Measurements from ENCODE around the gene BEX5.
"Not testable (repeated sequence)": the region's sequence is repeated elsewhere in the genome, so short reads cannot be mapped to it uniquely, and the experiment has no call there.

Gene BEX5

DNA sequence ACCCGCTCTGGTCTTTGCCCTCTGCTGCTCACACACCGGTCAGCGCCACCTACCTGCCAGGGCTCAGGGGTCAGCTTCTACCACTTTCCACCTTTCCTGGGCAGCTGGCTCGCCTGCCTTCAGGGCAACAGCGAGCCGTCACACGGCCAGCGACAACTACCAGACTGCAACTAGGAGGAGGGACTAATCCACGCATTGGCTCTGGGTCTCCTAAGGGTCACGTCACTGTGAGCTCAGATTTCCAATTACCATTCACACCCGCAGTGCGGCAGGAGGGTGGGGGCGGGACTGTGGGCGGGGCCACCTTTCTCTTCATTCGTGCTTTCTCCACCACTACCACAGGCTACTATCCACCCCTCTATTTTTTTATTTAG lies at the start of gene BEX5:
TSS of gene BEX5 (minus strand) at position 172 of the 374 bp plus-strand sequence. CDS start 1,712 bp downstream, outside the sequence.
- no peak for DNase-seq (ENCODE audit: low spot score)

DNA sequence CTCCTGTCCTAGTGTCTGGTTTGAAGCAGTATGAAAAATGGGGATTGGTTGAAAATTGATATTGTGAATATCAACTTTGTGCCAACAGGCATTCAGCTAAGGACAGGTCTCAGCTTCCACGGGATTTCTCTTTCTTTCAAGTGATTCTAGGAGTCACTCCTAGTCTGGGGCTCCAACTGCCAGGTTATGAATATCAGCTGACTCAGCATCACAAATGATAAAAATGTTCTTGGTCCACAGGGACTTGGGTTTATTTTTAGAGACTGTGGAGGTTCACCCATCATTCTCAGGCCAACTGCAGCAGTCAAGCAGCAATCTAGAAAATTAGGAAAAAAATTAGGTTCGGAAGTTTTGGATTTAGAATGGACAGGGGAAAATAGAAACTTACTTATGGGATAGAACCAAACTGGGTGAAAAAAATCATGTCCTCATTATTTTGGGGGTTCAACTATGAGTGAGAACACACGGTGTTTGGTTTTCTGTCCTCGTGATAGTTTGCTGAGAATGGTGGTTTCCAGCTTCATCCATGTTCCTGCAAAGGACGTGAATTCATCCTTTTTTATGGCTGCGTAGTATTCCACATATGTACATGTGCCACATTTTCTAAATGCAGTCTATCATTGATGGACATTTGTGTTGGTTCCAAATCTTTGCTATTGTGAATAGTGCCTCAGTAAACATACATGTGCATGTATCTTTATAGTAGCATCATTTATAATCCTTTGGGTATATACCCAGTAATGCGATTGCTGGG lies 30.4 kb upstream of the BEX5 start:
- no peak for DNase-seq (ENCODE audit: low spot score)

- no peak for DNase-seq (ENCODE audit: low spot score)
These were observed 624 bp downstream of the BEX5 start for GRCh38 chrX:102154900-102155805.

- no peak for DNase-seq (ENCODE audit: low spot score)
These were observed 1.4 kb downstream of the BEX5 start for GRCh38 chrX:102154218-102154860.

GRCh38 chrX:102142274-102142673 lies 13.5 kb downstream of the BEX5 start, which contains the start of gene TCEAL6:
TSS of gene TCEAL6 (minus strand) at chrX:102142481.
- DNase-seq (ENCODE audit: low spot score), result not testable (repeated sequence)

DNA sequence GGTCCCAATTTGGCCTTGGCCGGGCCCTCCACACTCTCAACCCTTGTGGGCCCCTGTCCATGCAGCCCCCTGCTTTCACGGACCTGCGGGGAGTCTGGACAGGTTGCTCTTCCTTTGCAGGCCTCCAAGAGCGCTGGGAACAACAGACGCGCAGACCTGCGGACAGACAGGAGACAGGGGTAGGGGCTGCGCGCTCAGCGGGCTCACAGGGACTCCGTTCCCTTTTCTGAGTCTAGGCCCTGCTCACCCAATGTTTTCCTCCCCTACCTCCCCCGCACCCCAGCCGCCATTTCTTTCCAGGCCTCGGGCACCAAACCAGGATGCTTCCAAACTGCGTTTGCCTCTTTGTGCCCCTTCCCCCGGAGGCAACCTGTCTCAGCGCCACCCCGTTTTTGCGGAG lies 14.1 kb downstream of the BEX5 start:
- DNase-seq (ENCODE audit: low spot score), result not testable (repeated sequence)

DNA sequence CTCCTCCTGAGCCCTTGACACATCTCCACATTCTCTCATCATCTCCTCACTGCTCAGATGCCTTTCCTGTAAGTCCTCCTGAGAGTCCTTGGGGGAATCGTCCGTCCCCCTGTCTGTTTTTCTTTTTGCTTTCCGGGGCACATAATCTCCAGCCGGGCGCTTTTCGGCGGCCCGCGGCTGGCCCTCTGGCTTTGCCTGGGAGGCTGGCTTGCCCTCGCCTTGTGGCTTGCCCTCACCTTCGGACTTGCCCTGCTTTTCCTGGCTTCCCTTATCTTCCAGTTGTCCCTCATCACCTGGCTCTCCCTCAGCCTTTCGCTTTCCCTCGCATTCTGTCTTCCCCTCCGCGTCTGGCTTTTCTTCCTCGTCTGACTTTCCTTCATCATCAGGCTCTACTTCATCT lies 14.9 kb downstream of the BEX5 start:
- DNase-seq (ENCODE audit: low spot score), result not testable (repeated sequence)

- DNase-seq (ENCODE audit: low spot score), result no peak
These were observed 17.7 kb downstream of the BEX5 start for GRCh38 chrX:102138064-102138463.

- no peak for DNase-seq (ENCODE audit: low spot score)
These were observed 26.3 kb downstream of the BEX5 start for GRCh38 chrX:102129473-102129872.

- no peak for DNase-seq (ENCODE audit: low spot score)
These were observed 28.9 kb downstream of the BEX5 start for GRCh38 chrX:102126863-102127262.

GRCh38 chrX:102126080-102126818 lies 29.5 kb downstream of the BEX5 start:
- not testable (repeated sequence) for DNase-seq (ENCODE audit: low spot score)

DNA sequence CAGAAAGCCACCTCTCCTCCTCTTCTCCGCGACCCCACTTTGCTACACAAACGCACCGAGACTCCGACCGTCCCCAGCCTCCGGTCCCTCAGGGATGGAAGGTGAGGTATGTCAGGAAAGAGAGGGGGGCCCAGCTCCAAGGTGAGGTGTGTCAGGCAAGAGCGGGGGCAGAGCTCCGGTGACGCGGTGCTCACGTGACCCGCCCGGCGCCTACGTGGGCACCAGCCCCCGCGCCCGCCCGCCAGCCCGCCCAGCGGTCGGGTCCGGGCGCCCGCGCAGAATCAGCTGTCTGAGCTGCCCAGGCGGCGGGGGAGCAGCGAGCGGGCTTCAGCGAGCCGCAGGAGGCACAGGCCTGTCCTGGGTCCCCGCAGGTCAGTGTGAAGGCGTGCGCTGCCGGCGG lies 30.3 kb downstream of the BEX5 start, which contains the start of gene TCEAL2:
TSS of gene TCEAL2 (plus strand) at position 244 of the 400 bp plus-strand sequence. CDS start 1,152 bp downstream, outside the sequence.
- not testable (repeated sequence) for DNase-seq (ENCODE audit: low spot score)

GRCh38 chrX:102125014-102125413 lies 30.8 kb downstream of the BEX5 start:
- not testable (repeated sequence) for DNase-seq (ENCODE audit: low spot score)

GRCh38 chrX:102115748-102116147 lies 40.0 kb downstream of the BEX5 start:
- no peak for DNase-seq (ENCODE audit: low spot score)

DNA sequence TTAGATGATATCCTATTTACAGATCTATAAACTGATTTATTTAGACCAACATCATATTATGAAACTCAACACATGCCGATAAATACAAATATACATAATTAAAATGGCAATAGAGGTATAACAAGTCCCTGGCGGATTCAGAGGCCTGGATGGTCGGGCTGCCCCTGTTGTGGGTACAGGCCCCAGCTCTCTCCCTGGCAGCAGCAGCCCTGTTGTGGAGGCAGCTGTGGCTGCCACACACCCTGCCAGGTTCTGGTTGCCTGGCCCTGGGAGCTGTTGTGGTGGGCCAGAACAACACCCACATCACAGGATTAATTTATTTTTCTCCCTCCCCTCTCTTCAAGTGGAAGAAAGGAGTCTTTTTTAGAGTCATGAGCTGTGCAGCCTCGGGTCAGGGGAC lies 42.4 kb downstream of the BEX5 start:
- DNase-seq (ENCODE audit: low spot score), result no peak
